ENCODE results near the gene TUSC2.

Gene TUSC2

GRCh38 chr3:50347187-50347813, 19.3 kb upstream of the TUSC2 start:
- Mint-ChIP-seq H3K36me3 (peaks cover 28% of the 10 kb centered on the region), H3K27ac (peak overlapping the region; percentile 75), H3K9me3 (no peaks in the 10 kb centered on the region), H3K4me3 (peak overlapping the region; percentile 12), H3K27me3 (no peaks in the 10 kb centered on the region), H3K4me1 (peaks cover 81% of the 10 kb centered on the region)
- CTCF ChIA-PET, result interaction anchor here (0.7 to 3.3 kb wide), 14 partner anchors 8 to 266 kb away, joined by 3 to 25 read pairs (median 4); partner anchors contain the start of gene C3orf18
- peak; percentile 86 for DNase-seq

- Mint-ChIP-seq H3K27ac (peak within 1 kb of the TSS; percentile 80), H3K4me3 (peak within 1 kb of the TSS; percentile 72), H3K9me3 (no peaks in the 10 kb centered on the region), H3K4me1 (peaks cover 81% of the 10 kb centered on the region), H3K27me3 (no peaks in the 10 kb centered on the region), H3K36me3 (peaks cover 23% of the 10 kb centered on the region)
- CTCF ChIA-PET, result interaction anchor here (3.2 kb wide), 1 partner anchor 197 kb away, joined by 11 read pairs; no protein-coding TSS in a partner anchor
- DNase-seq, result peak; percentile 87
Measured at GRCh38 chr3:50345586-50346234, 17.7 kb upstream of the TUSC2 start, which contains the start of gene ZMYND10. Gene ZMYND10, minus strand, starts transcription at chr3:50345732. Its CDS starts 153 bp downstream, at chr3:50345579.

- CTCF ChIA-PET, result interaction anchor here (3.2 kb wide), 1 partner anchor 198 kb away, joined by 11 read pairs; no protein-coding TSS in a partner anchor
- H3K27ac Mint-ChIP-seq, result no peak overlapping the region
Measured at GRCh38 chr3:50345008-50345407, 17.0 kb upstream of the TUSC2 start.

GRCh38 chr3:50342813-50343633, 15.0 kb upstream of the TUSC2 start:
- no peak for DNase-seq
- Mint-ChIP-seq H3K36me3 (peaks cover 27% of the 10 kb centered on the region), H3K27ac (peak overlapping the region; percentile 94), H3K27me3 (no peaks in the 10 kb centered on the region), H3K4me1 (peaks cover 72% of the 10 kb centered on the region), H3K4me3 (no peak overlapping the region), H3K9me3 (no peaks in the 10 kb centered on the region)
- CTCF ChIA-PET, result interaction anchor here (0.9 to 3.2 kb wide), 3 partner anchors 11 to 200 kb away, joined by 4 to 11 read pairs (median 4); no protein-coding TSS in a partner anchor

More at GRCh38 chr3:50345008-50345407, 17.0 kb upstream of the TUSC2 start:
- no peaks in the 10 kb centered on the region for H3K9me3 Mint-ChIP-seq
- H3K4me3 Mint-ChIP-seq, result no peak overlapping the region
- H3K36me3 Mint-ChIP-seq, result peaks cover 19% of the 10 kb centered on the region
- H3K27me3 Mint-ChIP-seq, result no peaks in the 10 kb centered on the region
- peaks cover 78% of the 10 kb centered on the region for H3K4me1 Mint-ChIP-seq
- DNase-seq, result no peak

- Mint-ChIP-seq H3K27me3 (no peaks in the 10 kb centered on the region), H3K27ac (peak overlapping the region; percentile 94), H3K36me3 (peaks cover 24% of the 10 kb centered on the region), H3K4me3 (peak overlapping the region; percentile 28), H3K4me1 (peaks cover 63% of the 10 kb centered on the region), H3K9me3 (no peaks in the 10 kb centered on the region)
- no peak for DNase-seq
- CTCF ChIA-PET, result interaction anchor here (0.9 to 3.2 kb wide), 3 partner anchors 8 to 200 kb away, joined by 4 to 11 read pairs (median 6); partner anchors contain the start of genes CYB561D2 and NPRL2
Measured at GRCh38 chr3:50341996-50342650, 14.1 kb upstream of the TUSC2 start.

GRCh38 chr3:50341537-50341936, 13.5 kb upstream of the TUSC2 start:
- H3K9me3 Mint-ChIP-seq, result no peaks in the 10 kb centered on the region
- H3K27ac Mint-ChIP-seq, result peak overlapping the region; percentile 94
- peak overlapping the region; percentile 80 for H3K4me3 Mint-ChIP-seq
- DNase-seq, result peak; percentile 44
- H3K27me3 Mint-ChIP-seq, result no peaks in the 10 kb centered on the region
- peaks cover 25% of the 10 kb centered on the region for H3K36me3 Mint-ChIP-seq
- peaks cover 62% of the 10 kb centered on the region for H3K4me1 Mint-ChIP-seq
- CTCF ChIA-PET, result interaction anchor here (1.8 kb wide), 1 partner anchor 9 kb away, joined by 6 read pairs; the partner anchor contains the start of genes CYB561D2 and NPRL2

- Mint-ChIP-seq H3K4me1 (peaks cover 62% of the 10 kb centered on the region), H3K27ac (peak within 1 kb of the TSS; percentile 97), H3K9me3 (no peaks in the 10 kb centered on the region), H3K4me3 (peak within 1 kb of the TSS; percentile 80), H3K36me3 (peaks cover 34% of the 10 kb centered on the region), H3K27me3 (no peaks in the 10 kb centered on the region)
- DNase-seq, result peak; percentile 86
- CTCF ChIA-PET, result interaction anchor here (0.7 to 1.8 kb wide), 3 partner anchors 10 to 231 kb away, joined by 3 to 6 read pairs (median 3); partner anchors contain the start of genes CYB561D2 and NPRL2
Measured at GRCh38 chr3:50340448-50341329, 12.7 kb upstream of the TUSC2 start, which contains the start of gene RASSF1. Gene RASSF1, minus strand, starts transcription at chr3:50340836. Its CDS starts 31 bp downstream, at chr3:50340805.

- Mint-ChIP-seq H3K27me3 (no peaks in the 10 kb centered on the region), H3K4me1 (peaks cover 61% of the 10 kb centered on the region), H3K4me3 (peak overlapping the region; percentile 80), H3K27ac (peak overlapping the region; percentile 97), H3K9me3 (no peaks in the 10 kb centered on the region), H3K36me3 (peaks cover 39% of the 10 kb centered on the region)
- CTCF ChIA-PET, result interaction anchor here (1.8 kb wide), 1 partner anchor 10 kb away, joined by 6 read pairs; the partner anchor contains the start of genes CYB561D2 and NPRL2
- DNase-seq, result no peak
Measured at GRCh38 chr3:50340147-50340447, 12.1 kb upstream of the TUSC2 start.

- peaks cover 60% of the 10 kb centered on the region for H3K4me1 Mint-ChIP-seq
- no peak for DNase-seq
- H3K36me3 Mint-ChIP-seq, result peaks cover 40% of the 10 kb centered on the region
- peak overlapping the region; percentile 97 for H3K27ac Mint-ChIP-seq
- CTCF ChIA-PET, result interaction anchor here (1.3 kb wide), 2 partner anchors 8 to 9 kb away, joined by 4 read pairs; no protein-coding TSS in a partner anchor
- no peaks in the 10 kb centered on the region for H3K27me3 Mint-ChIP-seq
- H3K9me3 Mint-ChIP-seq, result no peaks in the 10 kb centered on the region
- peak overlapping the region; percentile 80 for H3K4me3 Mint-ChIP-seq
Measured at GRCh38 chr3:50339485-50340146, 11.6 kb upstream of the TUSC2 start.

- DNase-seq, result no peak
- Mint-ChIP-seq H3K36me3 (peaks cover 45% of the 10 kb centered on the region), H3K27ac (peak overlapping the region; percentile 97), H3K27me3 (no peaks in the 10 kb centered on the region), H3K4me1 (peaks cover 64% of the 10 kb centered on the region), H3K9me3 (no peaks in the 10 kb centered on the region), H3K4me3 (peak overlapping the region; percentile 80)
- CTCF ChIA-PET, result interaction anchor here (1.0 to 3.0 kb wide), 5 partner anchors 9 to 92 kb away, joined by 3 to 10 read pairs (median 4); partner anchors contain the start of genes CYB561D2 and NPRL2
Measured at GRCh38 chr3:50338965-50339364, 10.9 kb upstream of the TUSC2 start.

- H3K27me3 Mint-ChIP-seq, result no peaks in the 10 kb centered on the region
- peak overlapping the region; percentile 97 for H3K27ac Mint-ChIP-seq
- peak overlapping the region; percentile 80 for H3K4me3 Mint-ChIP-seq
- peaks cover 56% of the 10 kb centered on the region for H3K36me3 Mint-ChIP-seq
- no peaks in the 10 kb centered on the region for H3K9me3 Mint-ChIP-seq
- H3K4me1 Mint-ChIP-seq, result peaks cover 66% of the 10 kb centered on the region
- CTCF ChIA-PET, result interaction anchor here (0.7 to 5.0 kb wide), 7 partner anchors 11 to 235 kb away, joined by 3 to 40 read pairs (median 5); partner anchors contain the start of genes CYB561D2, HYAL2 and NPRL2
- DNase-seq, result peak; percentile 98
Measured at GRCh38 chr3:50337175-50337861, 9.3 kb upstream of the TUSC2 start.

Data from activated naive CD4-positive, alpha-beta T cell treated with anti-CD3 and anti-CD28 coated beads, Interleukin-2, amount 10 ng/mL, durations not matched to agents 7 days and 5 days (primary cell).